Astrocyte (in vitro differentiated cells and primary cell): ENCODE results near the gene C10orf53. TPM values are rescaled to one million over a fixed set of nuclear protein-coding genes. Genes with fewer than 3 reads are reported as not detected.

Source experiments
- DNase-seq: peaks from one replicate; pipeline ENCODE4 v3.0.0-alpha.2; 2010; ENCODE audit warnings: low read depth
- FAIRE-seq: peaks from 2 replicates; lab custom pipeline; 2011; peaks lifted over from hg19 to GRCh38; lab: Jason Lieb, UNC
- H2AFZ ChIP-seq: 2 replicates; pipeline ENCODE4 v1.6.0; 2012; ENCODE audit warnings: low read depth, low read length, inconsistent platforms
- H3K27ac ChIP-seq: 2 replicates; pipeline ENCODE4 v1.5.1; 2011; ENCODE audit warnings: low read depth, low read length, inconsistent platforms
- H3K27me3 ChIP-seq: 2 replicates; pipeline ENCODE4 v1.6.0; 2011; ENCODE audit warnings: low read length, inconsistent platforms; ENCODE audit not compliant: insufficient read depth
- H3K36me3 ChIP-seq: 2 replicates; pipeline ENCODE4 v1.5.1; 2011; ENCODE audit warnings: low read length, inconsistent platforms; ENCODE audit not compliant: insufficient read depth
- H3K4me1 ChIP-seq: 2 replicates; pipeline ENCODE4 v1.5.1; 2011; ENCODE audit warnings: low read length, inconsistent platforms; ENCODE audit not compliant: insufficient read depth
- H3K4me2 ChIP-seq: 2 replicates; pipeline ENCODE4 v1.6.0; 2012; ENCODE audit warnings: low read length, inconsistent platforms
- H3K4me3 ChIP-seq: 2 replicates; pipeline ENCODE4 v1.5.1; 2011; ENCODE audit warnings: low read depth, mild to moderate bottlenecking, low read length, inconsistent platforms; ENCODE audit not compliant: insufficient read depth
- H3K79me2 ChIP-seq: 2 replicates; pipeline ENCODE4 v1.6.0; 2012; ENCODE audit warnings: mild to moderate bottlenecking, low read length, inconsistent platforms; ENCODE audit not compliant: insufficient read depth
- H3K9ac ChIP-seq: 2 replicates; pipeline ENCODE4 v1.6.0; 2012; ENCODE audit warnings: mild to moderate bottlenecking, low read length, inconsistent platforms
- H3K9me3 ChIP-seq: 2 replicates; pipeline ENCODE4 v1.5.1; 2012; ENCODE audit warnings: low read depth, mild to moderate bottlenecking, low read length, inconsistent platforms; ENCODE audit not compliant: insufficient read depth
- H4K20me1 ChIP-seq: 2 replicates; pipeline ENCODE4 v1.6.0; 2012; ENCODE audit warnings: low read length, inconsistent platforms; ENCODE audit not compliant: insufficient read depth
- H3K27ac Mint-ChIP-seq: one replicate; pipeline ENCODE4 v1.8.0; 2021; ENCODE audit warnings: mild to moderate bottlenecking, mixed read lengths; ENCODE audit not compliant: unreplicated experiment
- H3K27me3 Mint-ChIP-seq: one replicate; pipeline ENCODE4 v1.8.0; 2021; ENCODE audit warnings: low read depth, mixed read lengths; ENCODE audit not compliant: unreplicated experiment
- H3K36me3 Mint-ChIP-seq: one replicate; pipeline ENCODE4 v1.8.0; 2021; ENCODE audit warnings: low read depth, mixed read lengths; ENCODE audit not compliant: unreplicated experiment
- H3K4me1 Mint-ChIP-seq: one replicate; pipeline ENCODE4 v1.8.0; 2021; ENCODE audit warnings: low read depth, mixed read lengths; ENCODE audit not compliant: unreplicated experiment
- H3K4me3 Mint-ChIP-seq: one replicate; pipeline ENCODE4 v1.8.0; 2021; ENCODE audit warnings: mild to moderate bottlenecking, moderate library complexity, mixed read lengths; ENCODE audit not compliant: unreplicated experiment
- H3K9me3 Mint-ChIP-seq: one replicate; pipeline ENCODE4 v1.8.0; 2021; ENCODE audit warnings: mild to moderate bottlenecking, mixed read lengths; ENCODE audit not compliant: unreplicated experiment
- EZH2 ChIP-seq: IDR thresholded peaks from 2 replicates; pipeline ENCODE4 v1.6.1; 2012; ENCODE audit warnings: mild to moderate bottlenecking, low read length, inconsistent platforms; ENCODE audit not compliant: insufficient read depth
- total RNA-seq: library from RNA; stranded (reverse); gene quantifications from 2 replicates; pipeline ENCODE4 v1.2.1, GENCODE V29; 2021
- TF ChIP-seq, protein P1 (sequence below): IDR thresholded peaks from 2 replicates; pipeline ENCODE4 v1.5.1; 2011; ENCODE audit warnings: low read depth, mild to moderate bottlenecking, inconsistent platforms, low read length, moderate library complexity; ENCODE audit not compliant: insufficient read depth

Gene C10orf53
- total RNA-seq, 1 donor from 2014 or later: not detected

GRCh38 chr10:49740346-49741107 is 61.1 kb downstream of the C10orf53 start:
- H3K4me2 ChIP-seq: no peak overlapping the region
- Mint-ChIP-seq H3K9me3 (no peaks in the 10 kb centered on the region), H3K36me3 (peaks cover 4% of the 10 kb centered on the region), H3K4me1 (no peaks in the 10 kb centered on the region), H3K4me3 (no peak overlapping the region), H3K27me3 (peaks cover 5% of the 10 kb centered on the region), H3K27ac (no peak overlapping the region)
- no peak overlapping the region for H3K9ac ChIP-seq
- no peaks in the 10 kb centered on the region for H3K79me2 ChIP-seq
- no peak overlapping the region for H3K27ac ChIP-seq
- TF ChIP-seq EZH2: no peak
- TF ChIP-seq, protein P1, sequence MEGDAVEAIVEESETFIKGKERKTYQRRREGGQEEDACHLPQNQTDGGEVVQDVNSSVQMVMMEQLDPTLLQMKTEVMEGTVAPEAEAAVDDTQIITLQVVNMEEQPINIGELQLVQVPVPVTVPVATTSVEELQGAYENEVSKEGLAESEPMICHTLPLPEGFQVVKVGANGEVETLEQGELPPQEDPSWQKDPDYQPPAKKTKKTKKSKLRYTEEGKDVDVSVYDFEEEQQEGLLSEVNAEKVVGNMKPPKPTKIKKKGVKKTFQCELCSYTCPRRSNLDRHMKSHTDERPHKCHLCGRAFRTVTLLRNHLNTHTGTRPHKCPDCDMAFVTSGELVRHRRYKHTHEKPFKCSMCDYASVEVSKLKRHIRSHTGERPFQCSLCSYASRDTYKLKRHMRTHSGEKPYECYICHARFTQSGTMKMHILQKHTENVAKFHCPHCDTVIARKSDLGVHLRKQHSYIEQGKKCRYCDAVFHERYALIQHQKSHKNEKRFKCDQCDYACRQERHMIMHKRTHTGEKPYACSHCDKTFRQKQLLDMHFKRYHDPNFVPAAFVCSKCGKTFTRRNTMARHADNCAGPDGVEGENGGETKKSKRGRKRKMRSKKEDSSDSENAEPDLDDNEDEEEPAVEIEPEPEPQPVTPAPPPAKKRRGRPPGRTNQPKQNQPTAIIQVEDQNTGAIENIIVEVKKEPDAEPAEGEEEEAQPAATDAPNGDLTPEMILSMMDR: no peak
- H3K4me1 ChIP-seq: no peaks in the 10 kb centered on the region
- no peak overlapping the region for H2AFZ ChIP-seq
- no peaks in the 10 kb centered on the region for H3K27me3 ChIP-seq
- FAIRE-seq: no peak
- H3K4me3 ChIP-seq: no peak overlapping the region
- H4K20me1 ChIP-seq: no peaks in the 10 kb centered on the region
- DNase-seq: no peak
- no peaks in the 10 kb centered on the region for H3K36me3 ChIP-seq
- peaks cover 6% of the 10 kb centered on the region for H3K9me3 ChIP-seq

GRCh38 chr10:49741108-49741995 is 61.9 kb downstream of the C10orf53 start:
- Mint-ChIP-seq H3K27ac (no peak overlapping the region), H3K4me3 (no peak overlapping the region), H3K27me3 (peaks cover 2% of the 10 kb centered on the region), H3K36me3 (peaks cover 4% of the 10 kb centered on the region), H3K4me1 (no peaks in the 10 kb centered on the region), H3K9me3 (no peaks in the 10 kb centered on the region)
- TF ChIP-seq, protein P1: no peak
- TF ChIP-seq EZH2: no peak
- Histone ChIP-seq H3K9ac (no peak overlapping the region), H3K27ac (no peak overlapping the region), H3K4me2 (no peak overlapping the region), H3K9me3 (peaks cover 6% of the 10 kb centered on the region), H3K4me1 (no peaks in the 10 kb centered on the region), H3K36me3 (no peaks in the 10 kb centered on the region), H3K27me3 (no peaks in the 10 kb centered on the region), H3K4me3 (no peak overlapping the region), H3K79me2 (no peaks in the 10 kb centered on the region), H4K20me1 (no peaks in the 10 kb centered on the region), H2AFZ (no peak overlapping the region)
- DNase-seq (no peak), FAIRE-seq (peak; percentile 80)
